HG03095 (cell line): ENCODE data around the gene EPN3.

Experiments used
- ATAC-seq: cut with Tn5 transposase; IDR thresholded peaks from one replicate; pipeline ENCODE4 v1.9.1; 2021; ENCODE audit warnings: moderate library complexity; ENCODE audit not compliant: unreplicated experiment

EPN3 gene

DNA sequence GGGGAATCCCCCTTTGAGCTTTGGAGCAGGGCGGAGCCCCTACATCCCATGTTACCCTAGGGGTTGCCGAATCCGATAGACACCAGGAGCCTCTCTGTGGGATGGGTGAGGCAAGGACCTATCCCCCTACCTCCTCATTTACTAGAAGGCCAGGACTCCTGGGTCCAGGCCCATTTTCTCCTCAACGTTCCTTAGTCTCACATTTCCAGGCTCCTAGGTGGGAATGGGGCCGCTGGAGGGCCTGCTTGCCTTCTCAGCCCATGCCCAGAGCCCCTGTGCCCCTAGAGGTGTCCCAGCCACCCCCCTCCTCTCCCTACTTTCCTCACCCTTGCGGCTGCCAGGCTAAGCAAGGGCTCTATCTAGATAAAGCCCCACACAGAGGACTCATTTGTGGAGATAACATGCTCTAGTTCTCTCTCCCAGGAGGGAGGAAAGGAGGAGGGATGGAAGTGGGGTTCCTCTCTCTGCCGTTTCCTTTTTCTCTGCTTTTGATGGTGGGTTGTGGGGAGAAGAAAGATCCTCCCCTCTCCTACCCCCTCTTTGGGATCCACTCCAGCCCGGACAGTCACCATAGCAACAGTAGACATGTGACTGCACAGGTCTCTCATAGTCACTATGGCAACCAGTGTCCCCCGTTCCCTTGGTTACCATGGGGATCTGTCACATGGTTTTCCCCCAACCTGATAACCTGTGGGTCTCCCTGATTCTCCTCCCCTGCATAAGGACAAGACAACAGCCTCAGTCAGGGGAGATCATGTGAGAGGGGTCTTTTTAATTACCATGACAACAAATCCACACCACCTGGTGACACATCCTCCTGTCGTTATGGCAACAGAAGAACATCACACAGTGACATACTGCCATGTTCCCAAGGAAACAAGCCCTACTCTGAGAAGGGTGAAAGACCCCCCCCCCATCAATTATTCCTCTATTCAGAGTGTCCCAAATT lies 33.1 kb downstream of the EPN3 start:
- no peak for ATAC-seq

DNA sequence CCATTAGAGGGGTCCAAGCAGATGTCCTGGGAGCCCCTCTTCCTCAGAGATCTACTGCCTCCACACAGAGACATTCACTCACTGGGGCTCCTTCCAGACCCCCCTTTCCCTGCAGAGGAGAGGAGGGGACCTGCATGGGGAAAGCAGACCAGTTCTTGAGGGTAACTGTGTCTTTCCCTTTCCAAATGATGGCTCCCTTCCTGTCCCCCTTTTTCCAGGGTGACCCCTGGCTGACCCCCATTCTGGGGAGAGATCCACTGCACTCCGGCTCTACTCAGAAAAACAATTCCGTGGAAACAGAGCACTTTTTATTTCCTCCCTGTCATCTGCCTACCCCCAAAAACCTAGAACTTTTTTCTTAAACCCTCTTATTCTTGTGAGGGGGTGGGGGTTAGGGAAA lies 34.4 kb downstream of the EPN3 start:
- ATAC-seq = no peak

DNA sequence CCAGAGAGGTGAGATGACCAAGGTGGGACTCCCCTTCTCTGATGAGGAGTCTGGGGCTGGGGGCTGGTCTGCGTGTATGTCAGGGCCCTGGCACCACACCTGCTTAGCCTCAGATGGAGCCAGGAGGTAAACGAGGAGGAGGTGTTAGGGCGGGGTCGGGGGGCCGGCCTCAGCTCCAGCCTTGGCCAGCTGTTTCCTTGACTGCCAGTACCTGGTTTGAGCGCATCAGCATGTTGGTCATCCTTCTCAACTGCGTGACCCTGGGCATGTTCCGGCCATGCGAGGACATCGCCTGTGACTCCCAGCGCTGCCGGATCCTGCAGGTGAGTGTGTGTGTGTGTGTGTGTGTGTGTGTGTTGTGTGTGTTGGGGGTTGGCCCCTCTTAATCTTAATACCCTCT lies 36.1 kb downstream of the EPN3 start:
- ATAC-seq = no peak

DNA sequence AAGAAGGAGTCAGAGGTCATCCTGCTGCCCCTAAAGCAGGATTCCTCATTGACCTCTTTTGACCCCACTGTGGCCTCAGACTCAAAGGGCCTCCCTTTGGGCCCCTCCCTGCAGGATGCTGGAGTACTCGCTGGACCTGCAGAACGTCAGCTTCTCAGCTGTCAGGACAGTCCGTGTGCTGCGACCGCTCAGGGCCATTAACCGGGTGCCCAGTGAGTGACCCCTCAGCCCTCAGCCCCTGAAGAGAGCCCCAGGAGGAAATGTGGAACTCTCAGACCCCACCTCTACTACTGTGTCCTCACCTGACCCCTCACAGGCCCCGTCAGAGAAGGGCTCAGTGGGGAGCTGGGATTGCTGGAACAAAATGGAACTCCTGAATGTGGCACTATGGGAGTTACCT lies 37.1 kb downstream of the EPN3 start:
- no peak for ATAC-seq

DNA sequence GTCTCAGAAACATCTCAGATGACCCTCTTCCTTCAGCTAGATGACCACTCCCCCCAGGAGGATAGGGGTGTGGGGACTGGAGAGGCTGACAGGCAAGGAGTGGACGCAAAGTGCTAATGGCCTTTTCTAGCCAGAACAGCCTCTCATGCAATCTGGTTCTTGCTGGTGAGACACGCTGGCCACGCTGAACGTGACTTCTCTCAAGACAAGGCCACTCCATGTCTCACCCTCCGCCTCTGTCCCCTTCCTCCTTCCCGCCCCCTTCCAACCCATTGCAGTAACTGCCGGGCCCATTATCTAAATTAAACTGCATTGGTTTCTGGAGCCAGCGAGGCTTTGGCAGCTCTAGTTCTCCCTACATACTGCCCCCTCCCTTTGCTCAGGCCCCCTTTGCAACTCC lies 37.5 kb downstream of the EPN3 start:
- ATAC-seq = no peak

DNA sequence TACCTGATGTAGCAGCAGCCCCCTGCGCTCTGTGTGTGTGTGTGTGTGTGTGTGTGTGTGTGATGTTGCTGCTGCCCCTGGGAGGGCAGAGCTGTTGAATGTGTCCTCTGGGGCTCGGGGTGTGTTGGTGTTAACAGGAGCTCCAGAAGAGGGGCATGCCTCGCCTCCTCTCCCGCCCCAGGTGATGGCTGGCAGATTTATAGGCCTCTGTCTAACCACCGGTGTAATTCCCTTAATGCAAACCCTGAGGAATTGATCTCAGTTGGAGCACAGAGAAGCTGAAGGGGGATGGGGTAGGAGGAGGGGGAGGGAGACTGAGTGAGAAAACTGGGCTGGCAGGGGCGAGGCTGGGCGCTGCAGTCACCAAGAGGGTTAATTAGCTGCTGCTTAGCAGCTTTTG lies 38.0 kb downstream of the EPN3 start:
- no peak for ATAC-seq

DNA sequence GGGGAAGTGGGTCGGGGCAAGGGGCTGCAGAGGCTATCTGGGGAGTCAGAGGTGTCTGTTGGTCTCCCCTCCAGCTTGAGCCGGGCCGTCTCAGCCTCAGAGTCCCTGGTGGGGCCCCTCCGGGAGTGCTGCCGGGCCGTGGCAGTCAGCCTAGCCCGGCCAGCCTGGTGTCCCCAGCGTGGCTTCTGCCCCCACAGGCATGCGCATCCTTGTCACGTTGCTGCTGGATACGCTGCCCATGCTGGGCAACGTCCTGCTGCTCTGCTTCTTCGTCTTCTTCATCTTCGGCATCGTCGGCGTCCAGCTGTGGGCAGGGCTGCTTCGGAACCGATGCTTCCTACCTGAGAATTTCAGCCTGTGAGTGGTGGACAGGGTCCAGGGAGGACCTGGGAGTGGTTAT lies 39.1 kb downstream of the EPN3 start:
- no peak for ATAC-seq

DNA sequence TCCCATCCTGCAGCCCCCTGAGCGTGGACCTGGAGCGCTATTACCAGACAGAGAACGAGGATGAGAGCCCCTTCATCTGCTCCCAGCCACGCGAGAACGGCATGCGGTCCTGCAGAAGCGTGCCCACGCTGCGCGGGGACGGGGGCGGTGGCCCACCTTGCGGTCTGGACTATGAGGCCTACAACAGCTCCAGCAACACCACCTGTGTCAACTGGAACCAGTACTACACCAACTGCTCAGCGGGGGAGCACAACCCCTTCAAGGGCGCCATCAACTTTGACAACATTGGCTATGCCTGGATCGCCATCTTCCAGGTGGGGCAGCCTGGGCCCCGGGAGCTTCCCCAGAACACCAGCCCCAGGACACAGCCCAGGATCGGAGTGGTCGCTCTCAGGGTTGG lies 40.0 kb downstream of the EPN3 start:
- ATAC-seq = no peak

DNA sequence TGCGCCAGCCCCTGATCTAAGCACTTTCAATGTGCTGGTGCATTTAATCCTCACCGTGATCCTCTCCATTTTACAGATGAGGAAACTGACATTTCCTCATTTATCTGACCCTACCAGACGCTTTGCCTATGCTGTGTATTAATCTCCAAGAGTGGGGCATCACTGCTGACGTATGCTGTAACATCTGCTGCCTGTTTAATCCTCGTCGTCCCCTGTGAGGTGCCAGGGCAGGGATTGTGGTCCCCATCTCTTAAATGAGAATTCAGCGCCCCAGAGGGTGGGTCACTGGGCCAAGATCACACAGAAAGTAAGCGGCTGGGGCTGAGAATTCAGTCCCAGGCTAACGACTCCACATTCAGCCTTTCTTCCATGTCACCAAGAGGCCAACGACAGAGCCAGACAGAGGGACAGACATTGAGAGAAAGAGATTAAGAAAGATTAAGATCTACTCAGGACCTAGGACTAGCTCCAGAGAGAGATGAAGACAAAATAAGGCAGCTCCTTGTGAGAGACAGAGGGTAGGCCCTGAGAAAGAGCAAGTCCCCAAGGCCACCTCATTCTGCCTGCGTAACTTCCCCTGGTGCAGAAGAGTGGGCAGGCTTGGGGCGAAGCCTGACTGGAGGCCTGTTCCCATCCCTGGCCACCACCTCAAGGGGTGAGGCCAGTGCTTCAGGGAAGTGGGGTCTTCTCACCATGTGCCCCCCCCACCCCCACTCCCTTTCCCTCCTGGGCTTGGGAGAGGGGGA lies 41.5 kb downstream of the EPN3 start:
- no peak for ATAC-seq

DNA sequence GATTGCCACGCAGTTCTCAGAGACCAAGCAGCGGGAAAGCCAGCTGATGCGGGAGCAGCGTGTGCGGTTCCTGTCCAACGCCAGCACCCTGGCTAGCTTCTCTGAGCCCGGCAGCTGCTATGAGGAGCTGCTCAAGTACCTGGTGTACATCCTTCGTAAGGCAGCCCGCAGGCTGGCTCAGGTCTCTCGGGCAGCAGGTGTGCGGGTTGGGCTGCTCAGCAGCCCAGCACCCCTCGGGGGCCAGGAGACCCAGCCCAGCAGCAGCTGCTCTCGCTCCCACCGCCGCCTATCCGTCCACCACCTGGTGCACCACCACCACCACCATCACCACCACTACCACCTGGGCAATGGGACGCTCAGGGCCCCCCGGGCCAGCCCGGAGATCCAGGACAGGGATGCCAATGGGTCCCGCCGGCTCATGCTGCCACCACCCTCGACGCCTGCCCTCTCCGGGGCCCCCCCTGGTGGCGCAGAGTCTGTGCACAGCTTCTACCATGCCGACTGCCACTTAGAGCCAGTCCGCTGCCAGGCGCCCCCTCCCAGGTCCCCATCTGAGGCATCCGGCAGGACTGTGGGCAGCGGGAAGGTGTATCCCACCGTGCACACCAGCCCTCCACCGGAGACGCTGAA lies 43.2 kb downstream of the EPN3 start:
- no peak for ATAC-seq

DNA sequence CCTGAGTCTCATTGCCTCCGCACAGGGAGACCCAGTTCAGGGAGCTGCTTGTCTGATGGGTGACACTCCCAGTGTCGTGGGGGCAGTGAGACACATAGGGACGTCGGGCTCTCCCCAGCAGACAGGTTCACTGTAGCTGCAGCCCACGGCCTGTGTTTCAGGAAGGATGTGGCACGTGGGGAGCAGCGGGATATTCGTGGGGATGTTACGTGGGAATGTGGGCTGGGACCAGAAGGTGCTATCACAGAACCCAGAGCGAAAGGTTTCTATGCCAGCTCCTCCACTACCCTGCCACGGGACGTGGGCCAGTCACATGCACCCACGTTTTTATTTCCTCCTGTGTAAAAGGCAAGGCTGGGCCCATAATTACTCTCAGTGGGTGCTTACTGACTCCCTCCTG lies 44.3 kb downstream of the EPN3 start:
- no peak for ATAC-seq

DNA sequence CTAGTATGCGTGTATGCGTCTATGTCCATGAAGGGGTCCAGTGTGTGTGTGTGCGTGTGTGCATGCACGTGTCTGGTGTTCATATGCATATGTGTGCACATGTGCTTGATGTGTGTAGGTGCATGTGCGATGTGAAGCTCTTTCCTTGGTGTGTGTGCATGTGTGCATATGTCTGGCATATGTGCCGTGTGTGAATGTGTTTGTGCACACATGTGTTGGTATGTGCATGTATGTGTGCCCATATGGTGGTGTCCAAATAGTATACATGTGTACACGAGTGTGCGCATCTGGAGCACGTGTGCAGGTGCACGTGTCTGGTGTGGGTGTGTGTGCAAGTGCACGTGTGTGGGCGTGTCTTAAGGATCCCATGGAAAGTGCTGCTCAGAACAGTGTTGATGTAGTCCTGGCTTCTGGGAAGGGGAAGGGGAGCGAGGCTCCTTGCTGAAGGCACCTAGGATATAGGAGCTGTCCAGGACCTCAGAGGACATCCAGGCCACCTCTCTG lies 45.0 kb downstream of the EPN3 start:
- no peak for ATAC-seq

DNA sequence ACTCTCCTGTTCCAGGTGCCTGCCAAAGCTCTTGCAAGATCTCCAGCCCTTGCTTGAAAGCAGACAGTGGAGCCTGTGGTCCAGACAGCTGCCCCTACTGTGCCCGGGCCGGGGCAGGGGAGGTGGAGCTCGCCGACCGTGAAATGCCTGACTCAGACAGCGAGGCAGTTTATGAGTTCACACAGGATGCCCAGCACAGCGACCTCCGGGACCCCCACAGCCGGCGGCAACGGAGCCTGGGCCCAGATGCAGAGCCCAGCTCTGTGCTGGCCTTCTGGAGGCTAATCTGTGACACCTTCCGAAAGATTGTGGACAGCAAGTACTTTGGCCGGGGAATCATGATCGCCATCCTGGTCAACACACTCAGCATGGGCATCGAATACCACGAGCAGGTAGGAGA lies 45.6 kb downstream of the EPN3 start:
- no peak for ATAC-seq

DNA sequence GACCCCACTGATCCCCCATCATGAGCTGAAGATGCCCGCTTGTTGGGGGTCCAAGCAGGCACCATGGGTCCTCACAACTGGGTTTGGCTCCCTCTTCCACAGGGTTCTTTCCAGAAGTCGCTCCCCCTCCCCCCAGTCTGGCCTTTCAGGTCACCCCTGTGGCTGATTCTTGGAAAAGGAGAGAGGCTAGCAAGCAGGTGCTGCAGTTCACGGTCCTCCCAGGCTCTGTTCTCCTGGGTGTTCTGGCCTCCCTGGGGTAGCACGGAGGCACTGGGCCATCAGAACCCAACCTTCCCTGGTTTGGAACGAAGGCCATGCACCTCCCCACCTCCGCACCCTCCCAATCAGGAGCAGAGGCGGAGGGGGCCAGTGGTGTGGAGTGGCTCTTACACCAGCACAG lies 46.9 kb downstream of the EPN3 start:
- ATAC-seq = no peak

DNA sequence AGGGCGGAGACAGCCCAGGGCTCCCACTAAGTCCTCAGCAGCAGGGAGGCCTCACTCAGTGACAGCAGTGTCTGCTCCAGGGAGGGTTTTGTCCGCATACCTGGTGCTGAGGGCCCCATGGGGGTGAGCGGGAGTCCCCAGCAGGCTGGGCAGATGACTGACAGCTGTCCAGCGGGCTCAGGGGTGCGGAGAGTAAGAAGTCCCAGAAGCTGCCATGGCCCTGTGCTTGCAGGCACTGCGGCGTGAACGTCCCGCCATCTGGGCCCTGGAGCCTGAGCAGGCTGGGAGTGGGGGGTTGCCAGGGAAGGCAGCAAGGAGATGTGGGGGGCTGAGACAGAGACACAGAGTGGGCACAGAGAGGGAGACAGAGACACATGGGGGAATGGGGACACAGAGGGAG lies 48.1 kb downstream of the EPN3 start:
- ATAC-seq = no peak

DNA sequence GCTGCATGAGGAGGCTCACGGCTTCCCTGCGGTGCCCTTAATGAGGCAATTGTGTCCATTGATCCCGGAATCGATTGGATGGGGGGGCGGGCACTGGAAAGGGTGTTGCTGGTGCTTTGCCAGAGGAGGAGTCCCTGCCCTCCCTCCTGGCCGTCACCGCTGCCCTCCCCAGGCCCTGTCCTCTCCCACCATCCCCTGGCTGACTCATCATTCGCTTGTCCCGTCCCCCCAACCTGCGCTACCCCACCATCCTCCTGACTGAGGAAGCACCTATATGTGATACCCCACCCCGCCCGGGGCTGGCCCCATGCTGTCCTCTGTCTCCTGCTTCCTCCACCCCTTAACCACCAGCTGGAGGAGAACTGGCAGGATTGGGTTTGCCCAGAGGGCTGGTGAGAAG lies 48.8 kb downstream of the EPN3 start:
- no peak for ATAC-seq

DNA sequence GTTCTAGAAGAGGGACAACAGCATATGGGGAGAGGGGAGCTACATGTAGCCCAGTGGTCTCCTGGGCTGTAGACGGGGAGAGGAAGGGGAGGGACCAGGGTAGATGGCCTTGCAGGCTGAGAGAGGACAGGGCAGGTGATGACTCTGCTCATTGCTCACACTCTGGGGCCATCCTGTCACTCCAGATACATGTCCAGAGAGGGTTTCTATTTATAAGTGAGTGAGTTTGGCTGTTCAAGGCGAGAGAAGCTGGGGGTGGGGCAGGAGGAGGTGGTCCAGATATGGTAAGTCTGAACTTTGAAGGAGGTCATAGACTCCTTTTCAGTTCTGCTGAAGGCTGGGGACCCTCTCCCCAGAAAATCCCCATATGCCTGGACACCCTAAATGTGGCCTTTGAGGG lies 50.2 kb downstream of the EPN3 start:
- no peak for ATAC-seq

DNA sequence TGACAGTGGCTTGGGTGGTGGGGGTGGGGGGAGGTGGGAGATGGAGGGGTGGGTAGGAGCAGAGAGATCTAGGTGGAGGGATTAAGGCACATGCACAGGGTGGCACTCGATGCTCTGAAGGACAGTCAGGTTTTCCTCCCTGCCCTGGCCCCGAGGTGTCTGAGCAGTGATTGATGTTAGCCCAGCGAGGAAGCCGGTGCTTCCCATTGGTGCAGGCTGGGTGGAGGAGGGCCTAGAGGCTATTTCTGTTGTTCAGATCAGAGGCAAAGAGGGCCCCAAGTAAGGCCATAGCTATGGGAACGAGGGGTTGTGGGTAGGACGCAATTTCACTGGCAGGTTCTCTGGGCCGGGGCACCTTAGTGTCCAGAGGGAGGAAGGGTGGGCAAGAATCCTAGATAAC lies 51.1 kb downstream of the EPN3 start:
- no peak for ATAC-seq

DNA sequence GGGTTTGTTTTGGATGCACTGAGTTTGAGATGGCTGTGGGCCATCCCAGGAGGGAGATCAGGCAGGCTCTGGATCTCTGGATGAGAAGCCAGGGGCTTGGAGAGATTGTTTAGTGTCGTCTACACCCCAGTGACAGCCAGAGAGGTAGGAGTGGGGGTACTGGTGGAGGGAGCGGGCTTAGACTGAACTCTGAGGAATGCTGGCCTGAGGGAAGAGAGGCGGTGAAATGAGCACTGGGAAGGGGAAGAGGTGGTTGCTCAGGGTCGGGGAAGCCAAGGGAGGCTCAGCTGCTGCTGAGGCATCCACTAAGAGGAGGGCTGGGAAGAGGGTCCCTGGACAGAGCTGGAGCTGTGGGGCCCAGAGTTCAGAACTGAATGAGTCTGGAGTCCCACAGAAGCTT lies 51.6 kb downstream of the EPN3 start:
- no peak for ATAC-seq

DNA sequence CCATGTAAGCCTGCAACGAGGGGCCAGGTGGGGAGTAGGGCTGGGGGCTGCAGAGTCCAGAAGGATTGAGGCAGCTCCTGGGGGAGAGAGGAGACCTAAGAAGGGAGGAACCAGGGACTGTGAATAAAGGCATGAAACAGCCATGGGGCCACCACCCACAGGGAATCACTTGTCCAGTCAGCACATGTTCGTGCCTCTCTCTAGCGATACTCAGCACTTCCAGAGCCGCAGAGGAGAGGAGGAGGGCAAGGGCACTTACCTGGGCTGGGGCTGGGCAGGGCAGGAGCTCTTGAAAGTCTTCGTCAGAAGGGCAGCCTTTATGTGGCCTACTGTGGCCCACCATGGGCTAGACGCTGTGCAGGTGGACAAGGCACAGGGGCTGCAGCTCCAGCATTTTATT lies 52.2 kb downstream of the EPN3 start:
- ATAC-seq = no peak

DNA sequence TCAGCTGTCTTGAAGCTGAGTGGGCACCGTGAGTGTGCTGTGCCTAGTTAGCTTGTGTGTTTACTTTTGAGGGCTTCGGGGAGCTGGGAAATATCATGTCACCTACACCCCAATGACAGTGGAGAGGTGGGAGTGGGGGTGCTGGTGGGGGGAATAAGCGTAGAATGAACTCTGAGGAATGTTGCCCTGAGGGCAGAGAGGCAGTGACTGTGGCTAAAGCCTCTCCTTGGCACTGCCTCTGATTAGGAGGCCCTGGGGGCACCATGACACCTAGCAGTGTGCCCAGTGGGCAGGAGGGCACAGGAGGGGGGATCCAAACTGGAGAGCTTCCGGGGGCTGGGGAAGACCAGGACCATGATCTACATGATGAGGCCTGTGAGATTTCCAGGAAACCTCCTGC lies 52.8 kb downstream of the EPN3 start:
- ATAC-seq = no peak

DNA sequence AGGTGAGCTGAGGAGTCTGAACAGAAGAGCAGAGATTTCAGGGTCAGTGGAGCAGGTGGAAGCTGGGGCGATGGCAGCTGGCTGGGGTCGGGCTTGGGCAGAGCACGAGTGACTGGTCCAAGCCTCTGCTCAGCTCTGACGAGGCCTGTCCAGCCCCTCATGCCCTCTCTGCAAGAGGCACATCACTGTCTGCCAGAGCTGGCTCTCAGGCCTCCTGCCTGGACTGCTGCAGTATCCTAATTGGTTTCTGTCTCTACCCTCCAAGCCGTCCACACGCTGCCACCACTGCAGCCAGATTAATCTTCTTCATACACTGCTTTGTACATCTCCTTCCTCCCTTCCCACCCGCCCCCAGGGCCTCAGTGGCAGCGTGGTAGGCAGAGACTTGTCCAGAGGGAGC lies 53.4 kb downstream of the EPN3 start:
- ATAC-seq = no peak
